Naive thymus-derived CD4-positive, alpha-beta T cell (primary cell): ENCODE measurements around the gene S100PBP. TPM values are rescaled to one million over a fixed set of nuclear protein-coding genes. Genes with fewer than 3 reads are reported as not detected.
A peak's percentile ranks its signal among the peaks of the same experiment; 100 is the strongest.

ENCODE experiments used
- ATAC-seq: fragments of 150-1000 bp; cut with Tn5 transposase; 2 replicates; pipeline ENCODE4 v1.10.0; 2021; ENCODE audit warnings: mild to moderate bottlenecking, moderate library complexity
- CTCF ChIA-PET: fragments of 350-600 bp; sonication (Branson Sonifier 250); formaldehyde crosslinking; loops from one replicate; lab custom pipeline; 2021; ENCODE audit warnings: antibody characterized with exemption; lab: Charles Lee
- POLR2A ChIA-PET: fragments of 350-600 bp; sonication (Branson Sonifier 250); formaldehyde crosslinking; loops from one replicate; lab custom pipeline; 2021; ENCODE audit warnings: antibody characterized with exemption, inconsistent platforms; lab: Charles Lee
- DNase-seq, 9 donors: peaks; one replicate each; pipeline versions ENCODE4 v3.0.0 to v3.0.0-alpha.2; 2020 to 2022; ENCODE audit warnings: mixed read lengths in 1 of 9
- H3K27ac ChIP-seq: one replicate; pipeline ENCODE4 v1.7.0; 2013; ENCODE audit warnings: mild to moderate bottlenecking, low read depth, low read length, moderate library complexity
- H3K27me3 ChIP-seq, 2 donors: one replicate each; pipeline ENCODE4 v1.7.0; 2013; ENCODE audit warnings: low read length in 2 of 2, mild to moderate bottlenecking in 2 of 2, moderate library complexity in 2 of 2; ENCODE audit not compliant: control insufficient read depth in 2 of 2, insufficient read depth in 2 of 2
- H3K36me3 ChIP-seq, 3 experiments: 1 replicate in 2 of 3; 2 replicates in 1 of 3; pipeline ENCODE4 v1.7.0; 2013; ENCODE audit warnings: low read length in 3 of 3, mild to moderate bottlenecking in 3 of 3, moderate library complexity in 1 of 3; ENCODE audit not compliant: insufficient read depth in 3 of 3, control insufficient read depth in 2 of 3
- H3K4me1 ChIP-seq, 2 donors: one replicate each; pipeline ENCODE4 v1.7.0; 2013; ENCODE audit warnings: low read length in 2 of 2, mild to moderate bottlenecking in 2 of 2, moderate library complexity in 1 of 2; ENCODE audit not compliant: control insufficient read depth in 2 of 2, insufficient read depth in 2 of 2
- H3K4me3 ChIP-seq: 2 replicates; pipeline ENCODE4 v1.7.0; 2013; ENCODE audit warnings: mild to moderate bottlenecking, low read length
- H3K9me3 ChIP-seq, 3 experiments: 1 replicate in 2 of 3; 2 replicates in 1 of 3; pipeline ENCODE4 v1.7.0; 2013; ENCODE audit warnings: low read length in 3 of 3; ENCODE audit not compliant: control insufficient read depth in 2 of 3
- H3K27ac Mint-ChIP-seq, 9 donors: one replicate each; pipeline ENCODE4 v1.8.0; 2020 to 2022; ENCODE audit warnings: mixed read lengths in 9 of 9, mild to moderate bottlenecking in 8 of 9, moderate library complexity in 5 of 9, inconsistent platforms in 2 of 9
- H3K27me3 Mint-ChIP-seq, 5 donors: one replicate each; pipeline ENCODE4 v1.8.0; 2021 to 2022; ENCODE audit warnings: mixed read lengths in 5 of 5, mild to moderate bottlenecking in 1 of 5
- H3K36me3 Mint-ChIP-seq, 5 donors: one replicate each; pipeline ENCODE4 v1.8.0; 2020 to 2022; ENCODE audit warnings: mixed read lengths in 5 of 5, mild to moderate bottlenecking in 3 of 5, inconsistent platforms in 1 of 5
- H3K4me1 Mint-ChIP-seq, 7 donors: one replicate each; pipeline ENCODE4 v1.8.0; 2020 to 2022; ENCODE audit warnings: mixed read lengths in 7 of 7, mild to moderate bottlenecking in 3 of 7, inconsistent platforms in 1 of 7
- H3K4me3 Mint-ChIP-seq, 10 donors: one replicate each; pipeline ENCODE4 v1.8.0; 2020 to 2022; ENCODE audit warnings: mild to moderate bottlenecking in 10 of 10, mixed read lengths in 10 of 10, moderate library complexity in 6 of 10, inconsistent platforms in 2 of 10
- H3K9me3 Mint-ChIP-seq, 11 donors: one replicate each; pipeline ENCODE4 v1.8.0; 2020 to 2022; ENCODE audit warnings: mixed read lengths in 11 of 11, mild to moderate bottlenecking in 4 of 11, inconsistent platforms in 1 of 11, moderate library complexity in 1 of 11
- intact Hi-C, 2 donors: fragments of 100-400 bp; cut with micrococcal nuclease; formaldehyde crosslinking; loops; one replicate each; pipeline ENCODE4 v1.15.1; 2023
- polyA plus RNA-seq, 2 donors: library from polyadenylated mRNA; unstranded; fragments of 300-500 nt; fragmentation: Illumina TruSeq; gene quantifications; one replicate each; pipeline ENCODE4 v1.2.3, GENCODE V29; 2021
- total RNA-seq, 6 experiments: library from RNA in 5 of 6; stranded (reverse) in 5 of 6; gene quantifications; 1 replicate in 5 of 6; 2 replicates in 1 of 6; pipeline ENCODE4 v1.2.3 and lab custom pipeline; 2021 to 2026

S100PBP gene
- total and polyA plus RNA-seq, 7 experiments from 2014 or later: 9.3 to 69.0 (median 56.3) TPM

DNA sequence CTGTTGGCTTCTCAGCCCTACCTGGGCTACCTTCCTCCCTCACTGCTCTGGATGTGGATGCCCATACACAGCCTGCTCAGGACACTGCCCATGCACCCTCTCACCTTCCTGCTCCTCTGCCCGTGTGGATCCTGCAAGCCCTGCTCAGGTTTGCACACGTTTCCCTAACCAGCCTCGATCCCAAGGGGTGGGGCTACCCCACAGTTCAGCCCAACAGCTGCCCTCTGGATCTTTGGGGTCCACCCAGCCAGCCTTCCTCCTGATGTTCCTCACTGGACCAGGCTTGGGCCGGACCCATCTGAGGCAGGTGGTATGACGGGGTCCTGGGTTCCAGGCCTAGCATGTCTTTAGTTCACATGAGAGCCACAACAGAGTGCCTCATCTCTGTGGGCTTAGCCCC lies 79.0 kb downstream of the S100PBP start:
- intact Hi-C loops: no loop called here
- ChIA-PET CTCF (no interaction called here), POLR2A (no interaction called here)
- H3K27ac Mint-ChIP-seq: no peak overlapping the region
- no peaks in the 10 kb centered on the region for H3K36me3 ChIP-seq
- peaks cover 0 to 26% of the 10 kb centered on the region in 2 donors for H3K27me3 ChIP-seq
- H3K9me3 Mint-ChIP-seq: peaks cover 0 to 2% (median 0%) of the 10 kb centered on the region in 11 donors
- H3K4me1 Mint-ChIP-seq: peaks cover 8 to 16% (median 11%) of the 10 kb centered on the region in 7 donors
- peaks cover 46 to 62% (median 51%) of the 10 kb centered on the region in 5 donors for H3K27me3 Mint-ChIP-seq
- H3K4me3 ChIP-seq: no peak overlapping the region
- ATAC-seq (no peak), DNase-seq (no peak)
- H3K36me3 Mint-ChIP-seq: peaks cover 0 to 3% (median 0%) of the 10 kb centered on the region in 5 donors
- peaks cover 0 to 5% of the 10 kb centered on the region in 2 donors for H3K4me1 ChIP-seq
- H3K27ac ChIP-seq: no peak overlapping the region
- H3K9me3 ChIP-seq: no peaks in the 10 kb centered on the region
- no peak overlapping the region for H3K4me3 Mint-ChIP-seq

DNA sequence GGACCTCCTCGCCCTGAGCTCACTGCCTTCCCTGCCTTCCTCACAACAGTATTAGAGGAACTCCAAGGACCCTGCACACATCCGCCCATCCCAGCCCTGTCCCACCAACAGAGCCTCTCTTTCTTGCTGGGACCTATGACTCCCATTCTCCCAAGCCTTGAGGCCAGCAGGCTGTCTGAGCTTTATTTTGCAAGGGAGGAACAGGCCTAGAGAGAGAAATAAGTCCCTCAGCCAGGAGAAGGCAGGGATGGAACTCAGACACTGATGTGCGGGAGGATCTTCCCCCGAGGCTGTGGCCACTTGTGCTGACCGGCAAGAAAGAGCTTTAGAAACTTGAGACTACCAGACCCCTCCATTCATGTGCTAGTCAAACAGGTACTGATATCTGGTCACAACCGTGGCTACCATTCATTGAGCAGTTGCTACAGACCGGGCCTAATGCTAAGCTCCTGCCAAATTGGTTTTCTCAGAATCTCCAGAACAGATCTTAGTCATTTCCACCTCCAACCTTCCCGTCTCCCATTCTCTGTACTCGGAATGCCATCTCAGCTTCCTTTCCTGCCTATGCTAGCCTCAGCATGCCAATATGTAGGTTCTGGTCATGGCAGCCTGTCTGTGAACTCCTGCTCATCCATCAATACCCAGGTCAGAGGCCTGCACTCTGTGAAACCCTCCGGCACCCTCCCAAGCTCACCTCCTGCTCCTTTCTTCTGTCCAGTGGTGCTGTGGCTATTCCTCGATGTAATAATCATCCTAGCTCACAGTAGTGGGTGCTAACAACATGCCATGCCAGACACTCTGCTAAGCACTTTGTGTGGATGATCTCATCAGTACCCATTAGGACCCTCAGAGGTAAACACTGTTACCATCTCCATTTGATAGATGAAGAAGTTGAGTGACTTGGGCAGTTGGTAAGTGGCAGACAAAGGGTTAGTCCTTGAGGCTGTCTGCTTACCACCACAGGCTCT lies 79.9 kb downstream of the S100PBP start:
- ChIA-PET POLR2A (no interaction called here), CTCF (no interaction called here)
- DNase-seq (no peak), ATAC-seq (no peak)
- Mint-ChIP-seq H3K27ac (no peak overlapping the region), H3K27me3 (peaks cover 45 to 61% (median 49%) of the 10 kb centered on the region in 5 donors), H3K4me3 (peak overlapping the region in 1 of 10 donors; percentile 44), H3K4me1 (peaks cover 1 to 16% (median 11%) of the 10 kb centered on the region in 7 donors), H3K9me3 (peaks cover 0 to 2% (median 0%) of the 10 kb centered on the region in 11 donors), H3K36me3 (peaks cover 0 to 2% (median 0%) of the 10 kb centered on the region in 5 donors)
- H3K27me3 ChIP-seq: peaks cover 0 to 18% of the 10 kb centered on the region in 2 donors
- peaks cover 0 to 5% of the 10 kb centered on the region in 2 donors for H3K4me1 ChIP-seq
- no peak overlapping the region for H3K4me3 ChIP-seq
- intact Hi-C loops: no loop called here
- H3K27ac ChIP-seq: no peak overlapping the region
- H3K36me3 ChIP-seq: no peaks in the 10 kb centered on the region
- H3K9me3 ChIP-seq: no peaks in the 10 kb centered on the region

DNA sequence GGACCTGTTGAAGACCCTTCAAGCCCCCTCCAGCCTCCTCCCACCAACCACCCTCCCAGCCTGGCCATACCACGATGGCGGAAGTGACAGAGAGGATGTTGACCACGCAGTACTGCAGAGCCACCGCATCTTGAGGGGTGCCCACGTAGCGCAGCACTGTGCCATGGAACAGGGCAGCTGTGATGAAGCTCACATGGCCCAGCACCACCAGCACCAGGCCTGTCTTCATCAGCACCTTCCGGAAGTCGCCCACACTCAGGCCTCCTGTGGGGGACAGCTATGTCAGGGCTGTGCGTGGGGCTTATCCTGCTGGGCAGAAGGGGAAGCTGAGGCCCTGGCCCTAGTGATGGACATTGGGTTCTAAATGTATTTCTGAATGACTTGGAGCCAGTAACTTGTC lies 80.6 kb downstream of the S100PBP start:
- Mint-ChIP-seq H3K36me3 (no peaks in the 10 kb centered on the region), H3K27ac (no peak overlapping the region), H3K27me3 (peaks cover 48 to 63% (median 51%) of the 10 kb centered on the region in 5 donors), H3K4me1 (peaks cover 0 to 11% (median 8%) of the 10 kb centered on the region in 7 donors), H3K4me3 (no peak overlapping the region), H3K9me3 (peaks cover 0 to 1% (median 0%) of the 10 kb centered on the region in 11 donors)
- POLR2A ChIA-PET: no interaction called here
- H3K27me3 ChIP-seq: peaks cover 0 to 15% of the 10 kb centered on the region in 2 donors
- CTCF ChIA-PET: no interaction called here
- H3K9me3 ChIP-seq: no peaks in the 10 kb centered on the region
- no peaks in the 10 kb centered on the region for H3K36me3 ChIP-seq
- no peak overlapping the region for H3K27ac ChIP-seq
- ATAC-seq (no peak), DNase-seq (no peak)
- peaks cover 0 to 5% of the 10 kb centered on the region in 2 donors for H3K4me1 ChIP-seq
- H3K4me3 ChIP-seq: no peak overlapping the region
- intact Hi-C loops: no loop called here

DNA sequence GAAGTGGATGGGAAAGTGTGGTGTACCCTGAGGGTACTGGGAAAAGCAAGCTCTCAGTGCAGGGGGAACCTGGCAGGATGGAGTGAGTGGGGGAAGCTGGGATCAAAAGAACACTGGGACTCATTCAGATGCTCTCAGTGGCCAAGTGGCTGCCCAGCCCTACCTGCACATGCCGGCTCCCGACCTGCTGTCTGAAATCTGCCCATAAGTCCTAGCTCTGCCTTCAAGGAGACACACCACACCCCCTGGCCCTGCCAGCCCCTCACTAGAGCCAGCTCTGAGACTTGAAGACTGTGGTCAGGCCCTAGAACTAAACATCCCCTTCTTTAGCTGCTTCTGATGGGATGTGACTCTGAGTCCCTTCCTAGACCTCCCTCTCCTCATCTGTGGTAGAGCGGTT lies 81.5 kb downstream of the S100PBP start:
- Mint-ChIP-seq H3K27ac (peak overlapping the region in 1 of 9 donors; percentile 41), H3K4me3 (peak overlapping the region in 1 of 10 donors; percentile 41), H3K36me3 (no peaks in the 10 kb centered on the region), H3K9me3 (peaks cover 0 to 1% (median 0%) of the 10 kb centered on the region in 11 donors), H3K4me1 (peaks cover 0 to 11% (median 8%) of the 10 kb centered on the region in 7 donors), H3K27me3 (peaks cover 50 to 63% (median 54%) of the 10 kb centered on the region in 5 donors)
- ATAC-seq (no peak), DNase-seq (no peak)
- intact Hi-C loops: no loop called here
- H3K27me3 ChIP-seq: peaks cover 0 to 12% of the 10 kb centered on the region in 2 donors
- ChIA-PET CTCF (no interaction called here), POLR2A (no interaction called here)
- no peak overlapping the region for H3K4me3 ChIP-seq
- peaks cover 0 to 5% of the 10 kb centered on the region in 2 donors for H3K4me1 ChIP-seq
- no peaks in the 10 kb centered on the region for H3K9me3 ChIP-seq
- H3K36me3 ChIP-seq: no peaks in the 10 kb centered on the region
- no peak overlapping the region for H3K27ac ChIP-seq

DNA sequence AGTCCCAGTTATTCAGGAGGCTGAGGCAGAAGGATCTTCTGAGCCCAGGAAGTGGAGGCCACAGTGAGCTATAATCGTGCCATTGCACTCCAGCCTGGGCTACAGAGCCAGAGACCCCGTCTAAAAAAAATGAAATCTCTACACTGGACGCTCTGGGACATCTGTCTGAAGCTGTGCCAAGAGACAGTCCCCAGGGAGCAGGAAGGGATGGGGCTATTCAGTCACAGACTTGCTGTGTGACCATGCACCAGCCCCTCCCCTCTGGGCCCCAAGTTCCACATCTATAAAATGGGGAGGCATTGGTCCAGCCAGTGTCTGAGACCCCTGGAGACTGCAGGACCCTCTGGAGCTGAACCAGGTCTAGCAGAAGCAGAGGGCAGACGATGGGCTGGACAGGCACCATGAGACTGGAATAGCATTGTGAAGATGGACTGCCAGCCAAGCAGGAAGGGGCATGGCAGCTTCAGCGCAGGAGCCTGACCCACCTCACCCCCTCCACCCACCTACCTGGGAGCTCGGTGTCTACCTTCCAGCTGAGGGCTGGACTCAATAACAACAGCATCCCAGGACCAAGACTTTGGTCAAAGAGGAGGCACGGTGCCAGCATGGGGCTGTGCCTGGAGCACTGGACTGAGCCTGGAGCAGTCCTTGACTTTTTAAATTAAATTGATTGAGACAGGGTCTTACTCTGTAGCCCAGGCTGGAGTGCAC lies 82.3 kb downstream of the S100PBP start:
- ATAC-seq: no peak
- Histone ChIP-seq H3K4me1 (peaks cover 0 to 5% of the 10 kb centered on the region in 2 donors), H3K36me3 (no peaks in the 10 kb centered on the region), H3K27me3 (peaks cover 0 to 11% of the 10 kb centered on the region in 2 donors), H3K9me3 (no peaks in the 10 kb centered on the region), H3K27ac (no peak overlapping the region), H3K4me3 (no peak overlapping the region)
- no peak for DNase-seq
- Mint-ChIP-seq H3K27ac (no peak overlapping the region), H3K4me1 (peaks cover 0 to 11% (median 8%) of the 10 kb centered on the region in 7 donors), H3K4me3 (peak overlapping the region in 2 of 10 donors; percentile 64 to 77), H3K36me3 (no peaks in the 10 kb centered on the region), H3K9me3 (peaks cover 0 to 1% (median 0%) of the 10 kb centered on the region in 11 donors), H3K27me3 (peaks cover 50 to 68% (median 54%) of the 10 kb centered on the region in 5 donors)
- ChIA-PET POLR2A (no interaction called here), CTCF (no interaction called here)
- intact Hi-C loops: no loop called here

DNA sequence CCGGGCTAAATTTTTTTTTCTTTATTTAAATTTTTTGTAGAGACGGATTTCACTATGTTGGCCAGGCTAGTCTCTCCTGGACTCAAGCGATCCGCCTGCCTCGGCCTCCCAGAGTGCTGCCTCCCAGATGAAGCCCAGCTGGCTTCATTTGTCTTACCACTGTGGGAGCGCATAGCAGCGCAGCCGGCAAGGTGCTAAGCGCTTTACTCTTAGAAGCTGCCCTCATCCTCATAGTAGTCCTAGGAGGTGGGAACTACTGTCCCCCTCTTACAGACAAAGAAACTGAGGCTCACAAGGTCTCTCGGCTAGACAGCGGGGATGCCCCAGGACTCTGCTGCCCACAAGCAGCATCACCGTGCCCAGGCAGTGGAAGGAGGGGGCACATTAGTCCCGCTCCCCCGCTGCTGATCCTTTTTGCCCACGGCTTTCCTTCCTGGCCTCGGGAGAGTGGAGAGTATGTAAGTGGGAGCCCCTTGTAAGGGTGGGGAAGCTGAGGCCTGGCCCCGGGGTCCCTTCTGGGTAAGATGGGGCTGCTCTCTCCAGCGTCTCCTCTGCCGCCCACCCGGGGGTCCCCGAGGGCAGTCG lies 83.0 kb downstream of the S100PBP start:
- no peaks in the 10 kb centered on the region for H3K36me3 Mint-ChIP-seq
- ChIA-PET CTCF (no interaction called here), POLR2A (no interaction called here)
- intact Hi-C loops: no loop called here
- Histone ChIP-seq H3K27me3 (peaks cover 0 to 11% of the 10 kb centered on the region in 2 donors), H3K4me1 (peaks cover 0 to 5% of the 10 kb centered on the region in 2 donors), H3K36me3 (no peaks in the 10 kb centered on the region), H3K9me3 (no peaks in the 10 kb centered on the region), H3K4me3 (peak overlapping the region; percentile 30), H3K27ac (no peak overlapping the region)
- peaks cover 50 to 72% (median 52%) of the 10 kb centered on the region in 5 donors for H3K27me3 Mint-ChIP-seq
- H3K4me1 Mint-ChIP-seq: peaks cover 0 to 11% (median 8%) of the 10 kb centered on the region in 7 donors
- H3K9me3 Mint-ChIP-seq: peaks cover 0 to 1% (median 0%) of the 10 kb centered on the region in 11 donors
- no peak overlapping the region for H3K27ac Mint-ChIP-seq
- peak overlapping the region; percentile 36 to 77 (median 66) for H3K4me3 Mint-ChIP-seq
- no peak for DNase-seq
- no peak for ATAC-seq
